Skeletal muscle cell (primary cell): ENCODE data around the gene CERT1.
A peak's percentile ranks its signal among the peaks of the same experiment; 100 is the strongest.
"Not testable (repeated sequence)": the region's sequence is repeated elsewhere in the genome, so short reads cannot be mapped to it uniquely, and the experiment has no call there.

ENCODE experiments used
- DNase-seq: peaks from one replicate; pipeline ENCODE4 v3.0.0-alpha.2; 2010; ENCODE audit warnings: low read depth
- H3K4me3 ChIP-seq: 2 replicates; pipeline ENCODE4 v1.5.1; 2011; ENCODE audit warnings: low read depth, mild to moderate bottlenecking, control low read depth, low read length, moderate library complexity

The CERT1 gene

GRCh38 chr5:75489847-75490246 lies 21.6 kb downstream of the CERT1 start:
- H3K4me3 ChIP-seq, DNase-seq: not testable (repeated sequence)

- H3K4me3 ChIP-seq, result no peak overlapping the region
- no peak for DNase-seq
Observed at GRCh38 chr5:75484605-75485004, 26.8 kb downstream of the CERT1 start.

DNA sequence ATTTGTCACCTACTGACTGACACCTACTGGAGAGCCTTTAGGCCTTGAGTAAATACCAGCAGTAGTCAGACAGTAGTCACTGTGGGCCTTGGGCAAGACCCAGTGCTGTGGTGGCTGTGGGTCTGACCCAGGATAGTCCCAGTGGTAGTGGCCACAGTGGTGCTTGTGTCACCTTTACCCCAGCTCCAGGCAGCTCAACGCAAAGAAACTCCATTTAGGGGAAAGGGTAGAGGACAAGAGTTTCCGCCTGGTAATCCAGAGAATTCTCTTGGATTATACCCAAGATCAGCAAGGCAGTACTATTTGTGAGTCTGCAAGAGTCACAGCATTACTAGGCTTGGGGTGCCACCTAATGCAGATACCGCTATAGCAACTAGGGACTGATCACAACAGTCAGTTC lies 28.9 kb downstream of the CERT1 start:
- no peak for DNase-seq
- no peak overlapping the region for H3K4me3 ChIP-seq

- DNase-seq, result no peak
Observed at GRCh38 chr5:75481024-75481423, 30.4 kb downstream of the CERT1 start.

DNA sequence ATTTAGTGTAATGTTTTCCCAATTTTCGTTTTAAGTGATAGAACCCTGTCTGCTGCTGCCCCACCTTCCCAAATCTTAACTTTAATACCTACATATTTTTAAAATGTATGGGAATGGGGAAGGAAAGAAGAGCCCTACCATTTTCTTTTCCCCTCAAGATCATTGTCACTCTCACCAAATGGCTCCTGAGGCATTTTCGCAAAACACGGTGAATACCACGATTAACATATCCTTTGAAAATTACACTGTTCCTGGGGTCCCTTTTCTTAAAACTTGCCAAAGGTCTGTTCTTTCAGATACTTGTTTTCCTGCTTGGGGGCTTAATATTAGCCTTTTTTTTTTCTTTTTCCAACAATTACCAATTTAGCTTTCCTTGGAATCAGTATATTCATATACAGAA lies 36.1 kb downstream of the CERT1 start:
- H3K4me3 ChIP-seq, result no peak overlapping the region
- no peak for DNase-seq

More at GRCh38 chr5:75481024-75481423, 30.4 kb downstream of the CERT1 start:
- no peak overlapping the region for H3K4me3 ChIP-seq

DNA sequence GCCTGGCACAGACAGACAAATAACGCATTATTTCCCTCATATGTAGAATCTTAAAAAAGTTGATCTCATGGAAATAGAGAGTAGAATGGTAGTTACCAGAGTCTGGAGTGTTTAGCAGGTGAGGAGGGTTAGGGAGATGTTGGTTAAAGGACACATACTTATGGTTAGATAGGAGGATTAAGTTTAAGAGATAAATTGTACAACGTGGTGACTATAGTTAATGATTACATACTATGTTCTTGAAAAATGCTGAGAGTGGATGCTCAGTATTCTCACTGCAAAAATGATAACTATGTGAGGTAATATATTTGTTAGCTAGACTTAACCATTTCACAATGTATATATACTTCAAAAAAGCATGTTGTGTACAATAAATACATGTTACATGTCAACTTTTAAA lies 38.0 kb downstream of the CERT1 start:
- no peak for DNase-seq
- no peak overlapping the region for H3K4me3 ChIP-seq

DNA sequence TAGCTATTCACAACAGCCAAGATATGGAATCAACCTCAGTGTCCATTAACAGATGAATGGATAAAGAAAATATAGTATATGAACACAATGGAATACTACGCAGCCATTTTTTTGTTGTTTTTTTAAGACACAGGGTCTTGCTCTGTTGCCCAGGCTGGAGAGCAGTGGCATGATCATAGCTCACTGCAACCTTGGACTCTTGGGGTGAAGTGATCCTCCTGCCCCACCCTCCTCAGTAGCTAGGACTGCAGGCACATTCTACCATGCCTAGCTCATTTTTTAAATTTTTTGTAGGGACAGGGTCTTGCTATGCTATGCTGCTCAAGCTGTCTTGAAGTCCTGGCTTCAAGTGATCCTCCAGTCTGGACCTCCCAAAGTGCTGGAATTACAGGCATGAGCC lies 38.5 kb downstream of the CERT1 start:
- H3K4me3 ChIP-seq, result no peak overlapping the region
- DNase-seq, result no peak

- DNase-seq, result no peak
- no peak overlapping the region for H3K4me3 ChIP-seq
Observed at GRCh38 chr5:75471193-75471592, 40.2 kb downstream of the CERT1 start.

GRCh38 chr5:75469017-75469416 lies 42.4 kb downstream of the CERT1 start:
- DNase-seq, result no peak
- H3K4me3 ChIP-seq, result no peak overlapping the region

GRCh38 chr5:75468593-75468992 lies 42.8 kb downstream of the CERT1 start:
- H3K4me3 ChIP-seq, result no peak overlapping the region
- DNase-seq, result no peak

- H3K4me3 ChIP-seq, result no peak overlapping the region
Observed at GRCh38 chr5:75466006-75466716, 45.3 kb downstream of the CERT1 start.

DNA sequence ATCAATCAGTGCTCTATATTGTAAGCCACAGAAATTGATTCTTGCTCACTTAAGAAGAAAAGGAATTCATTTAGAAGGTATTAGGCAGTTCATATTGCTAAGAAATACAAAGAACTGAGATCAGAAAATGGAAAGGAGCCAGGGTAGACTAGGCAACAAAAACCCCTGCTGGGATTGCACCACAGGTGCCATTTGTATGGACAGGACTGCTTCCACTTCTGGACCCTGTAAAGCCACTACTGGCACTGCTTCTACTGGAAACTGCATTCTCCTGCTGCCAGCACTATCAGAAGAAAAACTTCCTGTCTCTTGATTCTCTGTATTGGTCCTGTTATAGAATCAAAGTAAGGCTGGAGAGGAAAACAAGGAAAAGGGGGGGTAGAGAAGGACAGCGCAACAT lies 45.9 kb downstream of the CERT1 start:
- no peak overlapping the region for H3K4me3 ChIP-seq
- no peak for DNase-seq

More at GRCh38 chr5:75466006-75466716, 45.3 kb downstream of the CERT1 start:
- no peak for DNase-seq

DNA sequence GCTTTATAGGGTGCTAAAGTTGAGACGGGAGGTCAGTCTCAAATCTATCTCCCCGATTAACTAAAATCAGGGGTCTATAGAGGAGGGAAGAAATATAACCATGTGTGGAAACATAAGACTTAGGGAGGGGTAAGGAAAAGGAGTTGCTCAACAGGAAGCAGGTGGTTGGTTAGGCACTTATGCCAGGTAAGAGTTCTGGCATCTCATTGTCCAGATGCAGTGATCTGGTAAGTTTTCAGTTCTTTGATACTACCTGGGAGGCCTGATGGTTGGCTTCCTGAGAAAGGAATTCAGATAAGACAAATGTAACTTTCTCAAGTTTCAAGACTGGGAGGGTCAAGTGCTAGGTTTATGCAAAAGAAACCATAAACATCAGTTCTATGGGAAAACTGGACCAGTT lies 47.7 kb downstream of the CERT1 start:
- H3K4me3 ChIP-seq, result no peak overlapping the region
- no peak for DNase-seq

- DNase-seq, result peak; percentile 11
- no peak overlapping the region for H3K4me3 ChIP-seq
Observed at GRCh38 chr5:75461679-75462078, 49.8 kb downstream of the CERT1 start.

DNA sequence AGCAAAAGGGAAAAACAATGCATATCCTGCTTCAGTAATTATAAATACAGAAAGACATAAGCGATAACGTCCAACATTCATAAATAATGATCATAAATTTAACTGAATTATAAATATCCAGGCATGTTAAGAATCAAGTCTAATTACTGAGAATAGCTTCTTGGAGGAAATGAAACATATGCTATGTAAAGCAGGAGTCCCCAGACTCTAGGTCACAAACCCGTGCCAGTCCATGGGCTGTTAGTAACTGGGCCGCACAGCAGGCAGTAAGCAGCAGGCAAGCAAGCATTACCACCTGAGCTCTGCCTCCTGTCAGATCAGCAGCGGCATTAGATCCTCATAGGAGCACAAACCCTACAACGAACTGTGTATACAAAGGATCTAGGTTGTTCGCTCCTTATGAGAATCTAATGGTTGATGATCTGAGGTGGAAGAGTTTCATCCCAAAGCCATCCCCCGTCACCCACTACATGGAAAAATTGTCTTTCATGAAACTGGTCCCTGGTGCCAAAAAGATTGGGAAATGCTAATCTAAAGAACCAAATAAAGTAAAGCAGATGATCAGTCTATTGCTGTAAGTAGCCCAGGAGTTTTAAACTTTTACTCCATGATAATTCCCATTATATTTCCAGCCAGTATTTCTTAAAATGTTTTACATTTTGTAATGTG lies 50.4 kb downstream of the CERT1 start:
- no peak for DNase-seq
- H3K4me3 ChIP-seq, result no peak overlapping the region

- no peak overlapping the region for H3K4me3 ChIP-seq
- no peak for DNase-seq
Observed at GRCh38 chr5:75460532-75460931, 50.9 kb downstream of the CERT1 start.

DNA sequence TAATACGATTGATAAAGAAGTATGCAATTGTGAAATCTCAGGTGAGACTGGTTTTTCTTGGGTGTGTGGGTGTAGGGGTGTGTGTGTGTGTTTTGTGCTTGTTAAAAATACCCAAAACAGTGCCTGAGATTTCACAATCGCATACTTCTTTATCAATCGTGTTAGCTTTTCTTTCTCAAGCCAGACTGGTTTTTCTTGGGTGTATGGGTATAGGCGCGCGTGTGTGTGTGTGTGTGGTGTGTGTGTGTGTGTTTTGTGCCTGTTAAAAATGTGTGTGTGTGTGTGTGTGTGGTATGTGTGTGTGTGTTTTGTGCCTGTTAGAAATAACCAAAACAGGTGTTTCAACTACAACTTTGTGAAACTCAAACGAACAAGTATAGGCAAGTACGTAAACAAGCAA lies 53.7 kb downstream of the CERT1 start:
- H3K4me3 ChIP-seq, result no peak overlapping the region
- no peak for DNase-seq

DNA sequence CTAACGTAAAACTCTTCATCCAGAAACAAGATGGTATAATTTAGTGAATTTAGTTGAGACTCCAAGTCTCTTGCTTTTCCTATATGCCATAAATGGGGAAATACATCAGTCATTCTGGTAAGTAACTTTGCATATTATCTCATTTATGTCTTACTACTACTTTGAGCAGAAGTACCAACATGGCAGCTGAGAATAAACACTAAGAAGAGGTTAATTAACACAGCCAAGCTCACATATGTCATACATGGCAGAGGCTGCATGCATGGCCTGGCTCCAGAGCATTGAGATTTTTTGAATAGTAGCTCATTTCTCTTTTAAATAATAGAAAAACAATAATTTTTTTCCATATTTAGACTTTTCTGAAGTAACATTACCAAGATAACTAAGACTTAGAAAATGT lies 54.3 kb downstream of the CERT1 start:
- no peak for DNase-seq
- no peak overlapping the region for H3K4me3 ChIP-seq

DNA sequence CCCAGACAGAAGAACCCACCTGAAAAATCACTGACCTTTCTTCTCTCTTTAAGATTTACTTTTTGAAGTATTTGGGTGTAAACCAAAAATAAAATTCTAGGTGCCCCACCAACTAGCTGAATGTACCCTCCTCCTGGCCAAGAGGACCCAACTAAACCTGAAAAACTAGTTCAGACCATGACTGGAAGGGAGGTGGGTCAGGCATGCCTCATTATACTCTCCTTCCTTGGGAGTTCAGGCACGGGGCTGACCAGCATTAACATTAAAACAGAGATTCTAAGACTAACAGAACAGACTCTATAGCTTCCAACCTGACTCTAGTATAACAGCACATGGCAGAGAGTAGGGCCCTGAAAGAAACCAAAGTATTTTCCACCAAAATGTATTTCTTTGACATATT lies 61.4 kb downstream of the CERT1 start:
- DNase-seq, result no peak

GRCh38 chr5:75446068-75446467 lies 65.4 kb downstream of the CERT1 start:
- no peak overlapping the region for H3K4me3 ChIP-seq
- no peak for DNase-seq

More for the DNA sequence above, 61.4 kb downstream of the CERT1 start:
- H3K4me3 ChIP-seq, result no peak overlapping the region

DNA sequence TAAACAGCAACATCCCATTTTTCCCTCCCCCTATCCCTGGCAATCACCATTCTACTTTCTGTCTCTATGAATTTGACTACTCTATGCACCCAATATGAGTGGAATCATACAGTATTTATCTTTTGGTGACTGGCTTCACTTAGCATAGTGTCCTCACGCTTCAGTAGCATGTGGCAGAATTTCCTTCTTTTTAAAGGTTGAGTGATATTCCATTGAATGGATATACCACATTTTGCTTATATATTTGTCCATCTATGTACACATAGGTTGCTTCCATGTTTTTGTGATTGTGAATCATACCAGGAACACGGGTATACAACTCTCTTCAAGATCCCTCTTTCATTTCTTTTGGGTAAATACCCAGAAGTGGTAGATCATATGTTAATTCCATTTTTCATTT lies 69.9 kb downstream of the CERT1 start:
- no peak for DNase-seq
- H3K4me3 ChIP-seq, result no peak overlapping the region
